Prostate gland (tissue), 2 donors: ENCODE results near the gene PDPK1.
"Not testable (repeated sequence)": the region's sequence is repeated elsewhere in the genome, so short reads cannot be mapped to it uniquely, and the experiment has no call there.

Experiments used
- CTCF ChIP-seq, 4 experiments: fragments of 200-600 bp in 2 of 4; fragments of 450-650 bp in 2 of 4; sonication (generic) in 2 of 4; IDR thresholded peaks; 1 replicate in 3 of 4; 2 replicates in 1 of 4; pipeline ENCODE4 v1.5.1; 2016 to 2019; ENCODE audit warnings: antibody characterized with exemption in 4 of 4, mild to moderate bottlenecking in 2 of 4, moderate library complexity in 2 of 4
- POLR2AphosphoS5 ChIP-seq: sonication (generic); formaldehyde crosslinking; IDR thresholded peaks from one replicate; pipeline ENCODE4 v1.6.1; 2017; ENCODE audit warnings: antibody characterized with exemption

GRCh38 chr16:2632291-2632690 is 94.5 kb downstream of the PDPK1 start:
- TF ChIP-seq CTCF (IDR thresholded peaks at IDR 0.05); POLR2AphosphoS5: not testable (repeated sequence)
